Measurements from ENCODE around the gene ZSCAN10. TPM values are rescaled to one million over a fixed set of nuclear protein-coding genes. Genes with fewer than 3 reads are reported as not detected.

ZSCAN10 gene
- total and polyA plus RNA-seq, 9 of the 15 experiments (the other 6 are each of a cell fraction or from before 2014, with no cell fraction given) = 0.22 TPM; not detected in 8

DNA sequence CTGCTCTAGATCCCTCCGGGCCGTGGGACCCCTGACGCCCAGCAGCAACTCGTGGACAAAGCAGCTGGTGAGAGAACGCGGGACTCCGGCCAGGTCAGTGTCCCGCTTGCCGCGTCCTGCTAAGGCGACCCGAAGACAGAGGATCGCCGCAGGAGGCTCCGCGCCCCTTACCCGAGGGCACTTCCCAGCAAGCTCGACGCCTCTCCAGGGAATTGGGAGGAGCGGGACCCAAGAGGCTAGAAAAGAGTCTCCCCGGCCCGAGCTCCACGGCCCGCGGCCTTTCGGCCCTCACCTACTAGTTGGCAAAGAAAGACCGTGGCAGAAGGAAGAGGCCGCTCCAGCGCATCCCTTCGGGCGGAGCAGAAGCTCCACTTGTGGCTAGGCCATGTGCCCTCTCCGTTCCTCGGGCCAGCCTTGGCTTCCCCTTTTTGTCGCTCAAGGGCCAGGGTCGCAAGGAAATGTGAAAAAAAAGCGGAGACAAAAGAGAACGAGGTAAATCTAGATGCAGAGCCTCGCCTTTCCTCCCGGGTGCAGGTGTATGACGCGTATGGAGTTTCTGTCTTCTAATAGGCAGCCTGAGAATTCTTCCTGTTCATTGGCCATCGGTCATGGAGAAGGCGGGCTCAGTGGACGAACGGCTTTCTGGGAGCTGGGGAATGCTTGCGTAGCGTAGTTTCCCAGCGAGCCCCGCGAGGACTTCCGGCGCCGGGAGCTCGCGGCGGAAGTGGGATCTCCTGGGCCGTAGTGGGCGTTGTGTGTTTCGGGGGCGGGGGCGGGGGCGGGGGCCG, 35.4 kb upstream of the ZSCAN10 start, which contains the start of gene ZNF213 (continued):
- TF ChIP-seq CEBPG (CRISPR knock-in tag; IDR thresholded peaks at IDR 0.05) = no peak
- TF ChIP-seq CEBPG (tag; conservative IDR thresholded peaks at IDR 0.05 in 1 of 2, IDR thresholded peaks at IDR 0.05 in 1 of 2) = no peak
- 0 out of 2 replicates have a peak, but pooled peaks have one; percentile 40 for TF ChIP-seq ZBTB17 (CRISPR knock-in tag; IDR thresholded peaks at IDR 0.05)
- peak; percentile 59 for TF ChIP-seq KDM5B (IDR thresholded peaks at IDR 0.05; ENCODE audit: insufficient replicate concordance, low read depth, low read length)
- TF ChIP-seq, protein P1, sequence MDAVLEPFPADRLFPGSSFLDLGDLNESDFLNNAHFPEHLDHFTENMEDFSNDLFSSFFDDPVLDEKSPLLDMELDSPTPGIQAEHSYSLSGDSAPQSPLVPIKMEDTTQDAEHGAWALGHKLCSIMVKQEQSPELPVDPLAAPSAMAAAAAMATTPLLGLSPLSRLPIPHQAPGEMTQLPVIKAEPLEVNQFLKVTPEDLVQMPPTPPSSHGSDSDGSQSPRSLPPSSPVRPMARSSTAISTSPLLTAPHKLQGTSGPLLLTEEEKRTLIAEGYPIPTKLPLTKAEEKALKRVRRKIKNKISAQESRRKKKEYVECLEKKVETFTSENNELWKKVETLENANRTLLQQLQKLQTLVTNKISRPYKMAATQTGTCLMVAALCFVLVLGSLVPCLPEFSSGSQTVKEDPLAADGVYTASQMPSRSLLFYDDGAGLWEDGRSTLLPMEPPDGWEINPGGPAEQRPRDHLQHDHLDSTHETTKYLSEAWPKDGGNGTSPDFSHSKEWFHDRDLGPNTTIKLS (IDR thresholded peaks at IDR 0.05; ENCODE audit: borderline replicate concordance, low read depth) = peak; percentile 80
- TF ChIP-seq, protein P2, sequence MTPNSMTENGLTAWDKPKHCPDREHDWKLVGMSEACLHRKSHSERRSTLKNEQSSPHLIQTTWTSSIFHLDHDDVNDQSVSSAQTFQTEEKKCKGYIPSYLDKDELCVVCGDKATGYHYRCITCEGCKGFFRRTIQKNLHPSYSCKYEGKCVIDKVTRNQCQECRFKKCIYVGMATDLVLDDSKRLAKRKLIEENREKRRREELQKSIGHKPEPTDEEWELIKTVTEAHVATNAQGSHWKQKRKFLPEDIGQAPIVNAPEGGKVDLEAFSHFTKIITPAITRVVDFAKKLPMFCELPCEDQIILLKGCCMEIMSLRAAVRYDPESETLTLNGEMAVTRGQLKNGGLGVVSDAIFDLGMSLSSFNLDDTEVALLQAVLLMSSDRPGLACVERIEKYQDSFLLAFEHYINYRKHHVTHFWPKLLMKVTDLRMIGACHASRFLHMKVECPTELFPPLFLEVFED (CRISPR knock-in tag; conservative IDR thresholded peaks at IDR 0.05) = no peak
- peak; percentile 78 for TF ChIP-seq EGR1 (conservative IDR thresholded peaks at IDR 0.05)
- TF ChIP-seq RUNX1 (IDR thresholded peaks at IDR 0.05; ENCODE audit: low read depth) = no peak
- TF ChIP-seq MEF2D (tag; conservative IDR thresholded peaks at IDR 0.05; ENCODE audit: low read depth) = no peak
- no peak for TF ChIP-seq HNRNPL (IDR thresholded peaks at IDR 0.05; ENCODE audit: low read depth, low read length)
- no peak for TF ChIP-seq MTA2 (IDR thresholded peaks at IDR 0.05; ENCODE audit: low read depth)
- TF ChIP-seq RBM34 (IDR thresholded peaks at IDR 0.05; ENCODE audit: borderline replicate concordance, insufficient read depth, low read length) = no peak
- TF ChIP-seq, protein P3, sequence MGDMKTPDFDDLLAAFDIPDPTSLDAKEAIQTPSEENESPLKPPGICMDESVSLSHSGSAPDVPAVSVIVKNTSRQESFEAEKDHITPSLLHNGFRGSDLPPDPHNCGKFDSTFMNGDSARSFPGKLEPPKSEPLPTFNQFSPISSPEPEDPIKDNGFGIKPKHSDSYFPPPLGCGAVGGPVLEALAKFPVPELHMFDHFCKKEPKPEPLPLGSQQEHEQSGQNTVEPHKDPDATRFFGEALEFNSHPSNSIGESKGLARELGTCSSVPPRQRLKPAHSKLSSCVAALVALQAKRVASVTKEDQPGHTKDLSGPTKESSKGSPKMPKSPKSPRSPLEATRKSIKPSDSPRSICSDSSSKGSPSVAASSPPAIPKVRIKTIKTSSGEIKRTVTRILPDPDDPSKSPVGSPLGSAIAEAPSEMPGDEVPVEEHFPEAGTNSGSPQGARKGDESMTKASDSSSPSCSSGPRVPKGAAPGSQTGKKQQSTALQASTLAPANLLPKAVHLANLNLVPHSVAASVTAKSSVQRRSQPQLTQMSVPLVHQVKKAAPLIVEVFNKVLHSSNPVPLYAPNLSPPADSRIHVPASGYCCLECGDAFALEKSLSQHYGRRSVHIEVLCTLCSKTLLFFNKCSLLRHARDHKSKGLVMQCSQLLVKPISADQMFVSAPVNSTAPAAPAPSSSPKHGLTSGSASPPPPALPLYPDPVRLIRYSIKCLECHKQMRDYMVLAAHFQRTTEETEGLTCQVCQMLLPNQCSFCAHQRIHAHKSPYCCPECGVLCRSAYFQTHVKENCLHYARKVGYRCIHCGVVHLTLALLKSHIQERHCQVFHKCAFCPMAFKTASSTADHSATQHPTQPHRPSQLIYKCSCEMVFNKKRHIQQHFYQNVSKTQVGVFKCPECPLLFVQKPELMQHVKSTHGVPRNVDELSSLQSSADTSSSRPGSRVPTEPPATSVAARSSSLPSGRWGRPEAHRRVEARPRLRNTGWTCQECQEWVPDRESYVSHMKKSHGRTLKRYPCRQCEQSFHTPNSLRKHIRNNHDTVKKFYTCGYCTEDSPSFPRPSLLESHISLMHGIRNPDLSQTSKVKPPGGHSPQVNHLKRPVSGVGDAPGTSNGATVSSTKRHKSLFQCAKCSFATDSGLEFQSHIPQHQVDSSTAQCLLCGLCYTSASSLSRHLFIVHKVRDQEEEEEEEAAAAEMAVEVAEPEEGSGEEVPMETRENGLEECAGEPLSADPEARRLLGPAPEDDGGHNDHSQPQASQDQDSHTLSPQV (IDR thresholded peaks at IDR 0.05) = no peak
- TF ChIP-seq SRSF1 (IDR thresholded peaks at IDR 0.05; ENCODE audit: low read depth, low read length) = no peak
- no peak for TF ChIP-seq ZNF830 (CRISPR knock-in tag; IDR thresholded peaks at IDR 0.05)
- TF ChIP-seq RBM39 (optimal IDR thresholded peaks at IDR 0.05; ENCODE audit: low read depth, low read length) = no peak
- TF ChIP-seq ARHGAP35 (IDR thresholded peaks at IDR 0.05; ENCODE audit: partially characterized antibody) = no peak
- TF ChIP-seq RFX1 (IDR thresholded peaks at IDR 0.05) = no peak
- TF ChIP-seq EZH2 (IDR thresholded peaks at IDR 0.05; ENCODE audit: borderline replicate concordance, low read depth, low read length) = no peak
- peak; percentile 94 for TF ChIP-seq MTA1 (IDR thresholded peaks at IDR 0.05; ENCODE audit: borderline replicate concordance)
- TF ChIP-seq ETV5 (CRISPR knock-in tag; IDR thresholded peaks at IDR 0.05; ENCODE audit: low read depth) = no peak
- no peak for TF ChIP-seq ZNF717 (CRISPR knock-in tag; IDR thresholded peaks at IDR 0.05)
- no peak for TF ChIP-seq HLTF (IDR thresholded peaks at IDR 0.05)
- no peak for TF ChIP-seq NCOA6 (IDR thresholded peaks at IDR 0.05)
- no peak for TF ChIP-seq ZNF316 (IDR thresholded peaks at IDR 0.05)
